HG03108 (cell line): Measurements from ENCODE around the gene DNM2.

Source experiments
- ATAC-seq: cut with Tn5 transposase; IDR thresholded peaks from one replicate; pipeline ENCODE4 v1.9.1; 2021; ENCODE audit warnings: moderate library complexity; ENCODE audit not compliant: unreplicated experiment

DNM2 gene

DNA sequence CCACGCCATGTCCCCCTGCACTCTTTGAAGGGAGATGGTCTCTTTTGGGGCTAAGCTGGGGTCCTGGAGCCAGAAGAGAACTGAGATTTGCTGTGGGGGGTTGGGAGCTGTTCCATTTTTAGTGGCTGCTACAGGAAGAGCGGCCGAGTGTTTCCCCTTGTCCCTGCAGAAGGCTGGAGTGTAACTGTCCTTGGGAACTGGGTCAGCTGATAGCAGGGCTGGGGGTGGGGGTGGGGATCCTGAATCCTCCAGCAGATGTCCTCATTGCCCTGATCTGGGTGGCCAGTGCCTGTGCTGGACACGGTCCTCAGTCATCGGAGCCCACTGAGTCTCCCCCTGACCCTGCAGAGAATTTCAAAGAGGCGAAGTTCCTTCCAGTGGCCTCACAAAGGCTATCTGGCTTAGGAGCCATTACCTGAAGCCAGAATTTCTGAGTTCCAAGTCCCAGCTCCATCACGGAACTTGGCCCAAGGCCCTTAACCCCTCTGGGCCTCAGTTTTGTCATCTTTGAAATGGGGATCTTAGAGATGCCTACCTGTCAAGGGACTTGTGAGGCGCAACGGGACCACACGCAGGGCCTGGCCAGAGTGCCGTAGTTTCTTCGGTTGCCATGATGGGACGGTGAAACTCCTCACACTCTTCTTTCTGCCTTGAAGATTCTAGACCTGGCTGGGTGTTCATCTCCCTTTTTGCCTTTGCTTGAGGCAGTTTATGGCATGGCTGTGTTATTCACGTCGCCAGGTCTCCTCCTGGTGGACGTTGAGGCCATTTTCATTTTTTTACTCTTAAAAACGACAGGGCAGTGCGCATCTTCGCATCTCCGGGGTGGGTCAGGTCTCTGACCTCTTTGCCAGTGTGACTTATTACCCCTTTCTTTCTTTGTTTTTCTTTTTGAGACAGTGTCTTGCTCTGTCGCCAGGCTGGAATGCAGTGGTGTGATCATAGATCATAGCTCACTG, 51.9 kb downstream of the DNM2 start:
- no peak for ATAC-seq

DNA sequence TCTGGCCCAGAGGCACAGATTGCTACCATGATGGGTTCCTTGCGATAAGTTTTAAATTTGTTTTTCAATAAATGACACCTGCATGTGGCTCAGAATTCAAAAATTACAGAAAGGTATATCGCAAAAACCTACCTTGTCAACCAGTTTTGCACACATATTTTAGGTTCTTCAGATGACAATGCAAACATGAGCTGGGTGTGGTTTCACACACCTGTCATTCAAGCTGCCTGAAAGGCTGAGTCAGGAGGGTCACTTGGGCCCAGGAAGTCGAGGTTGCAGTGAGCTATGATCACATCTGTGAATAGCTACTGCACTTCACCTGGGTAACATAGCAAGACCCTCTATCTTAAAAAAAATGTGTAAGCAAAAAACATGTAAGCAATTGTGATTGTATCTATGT, 56.1 kb downstream of the DNM2 start:
- ATAC-seq, result no peak

DNA sequence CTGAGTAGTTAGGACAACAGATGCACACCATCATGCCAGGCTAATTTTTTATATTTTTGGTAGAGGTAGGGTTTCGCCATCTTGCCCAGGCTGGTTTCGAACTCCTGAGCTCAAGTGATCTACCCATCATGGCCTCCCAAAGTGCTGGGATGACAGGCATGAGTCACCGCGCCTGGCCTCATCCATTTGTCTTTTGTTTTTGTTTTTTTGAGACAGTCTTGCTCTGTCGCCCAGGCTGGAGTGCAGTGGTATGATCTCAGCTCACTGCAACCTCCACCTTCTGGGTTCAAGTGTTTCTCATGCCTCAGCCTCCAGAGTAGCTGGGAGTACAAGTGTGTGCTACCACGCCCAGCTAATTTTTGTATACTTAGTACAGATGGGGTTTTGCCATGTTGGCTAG, 57.0 kb downstream of the DNM2 start:
- no peak for ATAC-seq

DNA sequence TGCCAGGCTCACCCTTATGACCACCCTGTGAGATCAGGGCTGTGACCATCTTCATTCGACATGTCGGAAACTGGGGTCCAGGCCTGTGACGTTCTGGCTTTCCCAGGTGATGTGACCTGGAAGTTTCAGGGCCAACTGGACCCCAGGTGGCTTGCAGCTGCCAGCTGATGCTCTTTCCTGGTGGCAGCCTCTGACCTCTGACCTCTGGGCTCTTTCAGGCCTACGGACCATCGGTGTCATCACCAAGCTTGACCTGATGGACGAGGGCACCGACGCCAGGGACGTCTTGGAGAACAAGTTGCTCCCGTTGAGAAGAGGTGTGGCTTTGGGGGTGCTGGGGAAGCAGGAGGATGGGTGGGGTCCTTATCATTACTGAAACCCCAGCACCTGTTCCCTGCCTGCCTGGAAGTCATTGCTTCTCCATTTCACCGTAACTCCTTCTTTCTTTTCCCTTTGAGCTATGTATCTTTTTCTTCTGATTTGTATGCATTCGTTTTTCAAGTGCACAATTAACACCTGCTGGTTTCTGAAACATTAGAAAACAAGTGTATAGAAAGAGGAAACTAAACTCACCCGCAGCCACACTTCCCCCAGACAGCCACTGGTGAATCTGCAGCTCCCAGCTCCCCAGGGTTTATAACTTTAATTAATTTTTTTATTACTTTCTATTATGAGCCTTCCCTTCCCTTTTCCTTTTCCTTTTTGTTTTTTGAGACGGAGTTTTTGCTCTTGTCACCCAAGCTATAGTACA, 59.2 kb downstream of the DNM2 start:
- ATAC-seq, result no peak

DNA sequence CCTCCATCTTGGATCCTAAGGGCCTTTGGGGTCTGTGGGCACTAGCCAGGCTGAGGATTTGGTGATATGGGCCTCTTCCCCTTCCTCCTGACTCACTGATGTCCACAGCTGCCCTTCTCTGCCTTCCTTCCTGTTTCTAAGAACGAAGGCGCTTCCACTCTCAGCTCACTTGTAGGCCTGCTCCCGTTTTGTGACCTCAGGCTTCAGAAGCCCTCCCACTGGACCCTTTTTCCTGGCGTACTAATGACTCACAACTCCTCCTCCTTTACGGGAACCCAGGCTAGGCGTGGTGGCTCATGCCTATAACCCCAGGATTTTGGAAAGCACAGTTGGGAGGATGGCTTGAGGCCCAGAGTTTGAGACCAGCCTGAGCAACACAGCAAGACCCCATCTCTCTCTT, 62.5 kb downstream of the DNM2 start:
- ATAC-seq, result no peak

DNA sequence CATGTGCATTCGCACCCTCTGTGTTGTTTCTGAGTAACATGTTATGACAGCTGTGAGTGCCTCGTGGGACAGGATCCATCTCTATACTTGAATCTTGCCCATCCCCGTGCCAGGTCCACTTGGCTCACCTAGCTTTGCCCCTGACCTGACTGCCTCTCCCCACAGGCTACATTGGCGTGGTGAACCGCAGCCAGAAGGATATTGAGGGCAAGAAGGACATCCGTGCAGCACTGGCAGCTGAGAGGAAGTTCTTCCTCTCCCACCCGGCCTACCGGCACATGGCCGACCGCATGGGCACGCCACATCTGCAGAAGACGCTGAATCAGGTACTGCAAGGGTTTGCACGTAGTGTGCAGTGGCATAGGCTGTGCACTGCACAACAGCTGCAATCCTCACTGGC, 64.9 kb downstream of the DNM2 start:
- no peak for ATAC-seq

DNA sequence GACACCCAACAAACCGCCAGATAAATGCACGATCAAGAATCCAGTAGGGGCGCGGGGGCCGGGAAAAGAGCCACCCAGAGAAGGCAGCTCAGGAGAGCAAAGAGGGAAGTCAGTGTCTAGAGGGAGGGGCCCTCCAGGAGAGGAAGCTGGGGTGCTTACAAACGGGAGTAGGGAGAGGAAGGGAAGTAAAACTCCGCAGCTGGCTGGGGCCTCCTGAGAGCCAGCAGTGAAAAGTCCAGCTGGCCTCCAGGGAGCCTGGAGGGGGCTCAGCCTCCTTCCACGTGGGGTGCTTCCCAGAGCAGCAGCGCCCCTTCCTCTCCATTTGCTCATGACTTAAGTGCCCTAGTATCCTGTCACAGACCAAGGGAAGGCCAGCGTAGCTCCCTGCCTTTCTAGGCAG, 66.4 kb downstream of the DNM2 start:
- ATAC-seq, result no peak

DNA sequence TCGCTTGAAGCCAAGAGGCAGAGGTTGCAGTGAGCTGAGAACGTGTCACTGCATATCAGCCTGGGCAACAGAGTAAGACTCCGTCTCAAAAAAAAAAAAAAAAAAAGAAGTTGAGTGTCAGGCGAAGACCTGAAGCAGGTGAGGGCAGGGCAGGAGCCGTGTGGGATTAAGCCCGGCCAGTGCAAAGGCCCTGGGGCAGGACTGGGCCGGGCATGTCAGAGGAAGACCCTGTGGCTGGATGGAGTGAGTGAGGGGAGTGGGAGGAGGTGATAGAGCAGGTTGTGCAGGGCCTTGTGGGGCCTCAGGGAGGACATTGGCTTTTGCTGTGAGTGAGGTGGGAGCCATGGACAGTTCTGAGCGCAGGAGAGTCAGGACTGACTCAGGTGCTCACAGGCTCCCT, 70.3 kb downstream of the DNM2 start:
- ATAC-seq, result no peak

DNA sequence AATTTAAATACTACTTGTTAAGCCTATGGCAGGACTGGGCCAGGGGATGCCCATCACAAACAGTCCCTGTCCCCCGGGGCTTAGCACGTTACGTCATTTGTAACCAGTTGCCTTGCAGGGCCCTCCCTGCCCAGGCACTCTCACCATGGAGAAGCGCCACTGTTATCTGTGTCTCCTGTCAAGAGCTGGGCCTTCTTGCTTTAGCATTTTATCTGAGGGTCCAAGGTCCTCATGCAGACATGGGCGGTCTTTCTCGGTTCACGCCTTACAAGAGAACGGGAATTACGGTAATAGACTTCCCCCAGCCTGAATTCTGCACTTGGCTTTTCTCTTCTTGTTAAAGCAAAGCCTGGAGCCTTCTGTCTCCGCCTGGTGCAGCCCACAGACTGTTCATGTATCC, 72.0 kb downstream of the DNM2 start:
- ATAC-seq, result no peak

DNA sequence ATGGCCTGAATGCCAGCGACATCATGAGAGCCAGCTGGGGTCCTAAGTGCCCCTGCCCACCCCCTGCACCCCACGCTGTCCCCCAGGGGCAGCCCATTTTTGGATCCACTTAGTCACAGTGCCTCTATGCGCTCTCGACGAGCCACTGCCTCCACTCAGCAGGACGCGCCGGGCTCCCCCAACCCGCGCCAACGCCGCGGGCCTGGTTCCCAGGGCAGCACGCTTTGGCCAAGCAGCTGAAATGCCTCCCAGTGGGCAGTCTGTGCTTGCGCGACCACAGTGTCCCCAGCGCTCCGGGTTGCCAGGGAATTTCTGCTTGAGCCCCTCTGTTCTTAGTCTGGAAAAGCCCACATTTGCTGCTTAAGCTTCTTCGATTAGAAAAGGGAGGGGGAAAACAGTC, 78.8 kb downstream of the DNM2 start:
- no peak for ATAC-seq

DNA sequence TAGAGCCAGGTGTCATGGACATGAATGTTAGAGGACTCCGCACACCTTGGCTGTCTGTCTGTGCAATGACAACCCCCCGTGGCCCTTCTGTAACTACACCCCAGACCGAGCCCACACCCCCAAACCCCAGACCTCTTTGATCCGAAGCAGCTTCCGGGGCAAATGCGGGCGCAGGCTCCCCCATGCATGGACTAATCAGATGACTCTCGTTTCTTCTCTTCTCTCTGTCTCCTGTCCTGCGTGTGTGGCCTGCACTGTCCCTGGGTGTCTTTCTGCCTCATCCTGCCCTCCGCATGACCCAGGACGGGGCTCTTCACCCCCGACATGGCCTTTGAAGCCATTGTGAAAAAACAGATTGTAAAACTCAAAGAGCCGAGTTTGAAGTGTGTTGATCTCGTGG, 79.2 kb downstream of the DNM2 start:
- no peak for ATAC-seq

DNA sequence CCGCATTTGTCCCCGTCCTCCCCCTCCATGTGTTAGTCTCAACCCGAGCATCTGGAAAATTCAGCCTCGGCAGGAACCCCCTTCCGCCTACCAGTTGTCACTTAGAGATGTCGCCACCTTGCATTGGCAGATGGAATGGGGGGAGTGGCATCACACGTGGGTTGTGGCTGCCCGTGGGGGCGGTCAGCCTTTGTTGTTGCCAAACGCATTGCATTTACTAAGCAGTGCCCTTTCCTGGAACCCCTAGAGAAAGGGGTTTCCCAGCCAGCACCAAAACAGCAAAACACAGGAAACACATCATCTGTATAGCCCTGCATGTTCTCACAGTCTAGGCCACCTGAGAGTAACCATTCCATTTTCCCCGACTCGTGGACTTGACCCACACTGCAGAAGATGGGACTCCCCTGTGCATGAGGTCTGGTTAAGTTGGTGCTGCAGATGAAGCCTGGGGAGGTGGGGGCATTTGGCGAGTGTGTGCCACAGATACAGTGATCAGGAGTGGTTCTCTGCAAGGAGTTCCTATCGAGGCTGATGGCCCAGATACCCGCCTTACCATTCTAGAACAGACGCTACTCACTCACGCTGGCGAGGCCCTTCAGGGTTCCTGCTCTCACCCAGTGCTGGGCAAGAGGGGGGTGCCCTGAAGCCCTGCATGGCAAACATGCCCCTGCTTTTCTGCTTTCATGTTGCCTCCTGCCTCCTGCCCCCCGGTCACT, 79.8 kb downstream of the DNM2 start:
- no peak for ATAC-seq

DNA sequence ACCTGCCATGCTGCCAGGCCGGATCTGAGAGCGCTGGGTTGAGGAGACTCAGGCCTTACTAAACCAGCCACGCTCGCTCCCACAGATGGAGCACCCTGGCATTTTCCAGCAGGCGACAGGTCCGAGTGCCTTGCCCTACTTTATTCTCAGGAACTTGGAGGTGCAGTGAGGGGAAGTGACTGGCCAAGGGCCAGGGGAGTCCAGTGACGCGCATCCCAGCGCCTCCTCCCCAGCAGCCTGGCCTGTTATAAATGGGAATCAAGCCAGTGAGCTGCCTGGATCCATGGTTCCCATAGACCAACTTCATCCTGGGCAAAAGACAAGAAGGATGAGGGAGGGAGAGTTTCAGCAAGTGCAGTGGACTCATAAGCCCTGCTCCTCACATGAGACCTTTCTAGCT, 82.6 kb downstream of the DNM2 start:
- ATAC-seq, result no peak

DNA sequence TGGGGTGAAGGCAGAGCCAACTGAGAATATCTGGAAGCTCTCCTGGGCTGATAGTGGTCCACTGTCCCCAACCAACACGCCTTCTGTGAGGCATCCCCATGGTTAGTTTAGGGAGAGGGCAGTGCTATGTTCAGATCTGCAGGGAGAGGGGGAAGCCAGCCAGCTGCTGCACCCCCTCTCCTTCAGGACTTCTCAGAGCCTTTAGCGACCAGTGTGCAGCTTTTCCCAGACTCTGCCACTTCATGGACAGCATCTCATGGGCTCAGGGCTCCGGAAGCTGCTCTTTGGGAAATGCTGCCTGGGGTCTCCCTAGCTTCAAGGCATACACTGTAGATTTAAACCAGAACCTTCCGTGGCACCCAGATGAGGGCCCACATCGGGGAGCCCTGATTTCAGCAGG, 84.6 kb downstream of the DNM2 start:
- ATAC-seq, result no peak

DNA sequence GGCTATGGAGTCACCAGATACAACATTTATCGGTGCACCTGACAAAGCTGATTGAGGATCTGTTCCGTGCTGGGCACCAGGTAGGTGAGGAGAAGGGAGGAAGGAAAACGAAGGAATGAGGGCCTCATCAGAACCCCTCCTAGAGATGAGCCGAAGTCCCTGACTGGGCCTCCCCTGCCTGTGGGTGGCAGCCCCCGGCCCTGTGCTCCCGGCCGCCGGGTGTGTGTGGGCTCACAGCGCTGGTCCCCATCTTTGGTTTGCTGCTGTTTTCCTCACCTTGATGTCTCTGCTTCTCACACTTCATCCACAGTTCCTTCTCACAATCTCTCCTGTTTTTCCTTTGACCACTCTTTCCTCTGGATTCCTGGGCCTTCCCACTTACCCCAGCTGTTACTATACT, 85.4 kb downstream of the DNM2 start:
- ATAC-seq, result no peak

DNA sequence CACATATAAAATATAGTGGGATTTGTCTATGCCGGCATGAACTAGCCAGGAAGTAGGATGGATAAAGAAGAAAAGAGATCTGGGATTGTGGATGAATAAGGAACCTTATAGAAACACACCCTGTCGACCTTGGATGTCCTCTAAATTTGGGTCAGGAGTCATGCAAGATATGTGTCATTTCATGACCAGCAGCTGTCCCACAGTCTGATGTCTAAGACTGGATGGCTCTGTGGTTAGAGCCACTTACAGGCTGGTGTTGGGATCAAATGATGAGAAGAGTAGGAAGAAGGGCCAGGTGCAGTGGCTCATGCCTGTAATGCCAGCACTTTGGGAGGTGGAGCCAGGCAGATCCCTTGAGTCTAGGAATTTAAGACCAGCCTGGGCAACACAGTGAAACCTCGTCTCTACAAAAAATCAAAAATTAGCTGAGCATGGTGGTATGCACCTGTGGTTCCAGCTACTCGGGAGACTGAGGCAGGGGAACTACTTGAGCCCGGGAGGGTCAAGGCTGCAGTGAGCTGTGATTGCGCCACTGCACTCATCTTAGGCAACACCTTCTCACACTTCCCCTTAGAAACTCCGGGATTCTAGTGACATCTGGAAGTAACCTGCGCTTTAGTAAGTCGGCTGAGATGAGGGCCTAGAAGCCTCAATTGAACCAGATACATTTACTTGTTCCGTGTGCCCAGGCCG, 87.3 kb downstream of the DNM2 start:
- no peak for ATAC-seq

DNA sequence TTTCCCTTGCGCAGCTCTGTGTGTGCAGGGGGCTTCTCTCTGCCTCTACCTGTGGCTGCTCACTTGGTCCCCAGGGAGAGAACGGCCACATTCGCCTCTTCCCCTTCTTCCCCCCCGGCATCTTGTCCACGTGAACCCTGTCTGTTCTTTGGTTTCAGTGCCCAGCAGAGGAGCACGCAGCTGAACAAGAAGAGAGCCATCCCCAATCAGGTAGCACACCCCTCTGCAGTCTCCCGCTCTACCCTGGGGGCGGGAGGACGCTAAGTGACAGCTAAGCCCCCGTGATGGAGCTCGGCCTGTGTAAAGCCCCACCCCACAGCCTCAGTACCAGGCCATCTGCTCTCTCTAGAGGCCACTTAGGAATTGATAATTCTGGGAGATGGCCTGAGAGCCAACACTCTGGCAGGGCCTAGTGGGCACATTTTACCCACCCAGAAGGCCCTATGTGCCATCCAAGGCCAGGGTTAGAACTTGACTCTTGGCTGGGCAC, 87.9 kb downstream of the DNM2 start:
- no peak for ATAC-seq

DNA sequence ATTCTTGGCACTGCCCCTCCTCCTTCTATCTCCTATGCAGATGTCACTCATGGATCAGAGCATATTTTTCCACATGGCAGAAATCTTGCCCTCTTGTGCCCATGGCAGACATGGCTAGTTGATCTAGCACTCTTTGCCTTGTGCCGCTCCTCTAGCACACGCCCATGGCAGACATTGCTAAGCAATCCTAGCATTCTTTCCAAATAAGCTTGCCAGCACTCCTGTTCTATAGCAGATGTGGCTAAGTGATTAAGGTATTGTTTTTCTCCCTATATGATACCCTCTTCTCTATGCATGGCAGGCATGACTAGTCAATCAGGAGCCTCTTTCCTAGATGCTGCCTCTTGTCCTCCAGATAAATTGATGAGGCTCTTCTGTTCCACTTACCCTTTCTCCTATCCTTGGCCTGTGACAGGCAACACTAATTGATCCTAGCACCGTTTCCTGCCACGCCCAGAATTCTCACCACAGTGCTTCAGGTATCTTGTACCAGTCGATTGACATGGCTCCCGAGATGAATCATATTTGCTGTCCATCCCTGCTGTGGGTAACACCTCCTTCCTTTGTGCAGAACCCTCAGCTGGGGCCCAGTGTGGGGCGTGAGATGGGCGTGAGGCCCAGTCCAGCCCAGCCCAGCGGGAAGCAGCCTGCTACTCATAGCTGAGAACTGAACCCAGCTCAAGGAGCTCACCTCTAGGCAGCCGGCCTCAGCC, 91.2 kb downstream of the DNM2 start:
- ATAC-seq, result no peak

DNA sequence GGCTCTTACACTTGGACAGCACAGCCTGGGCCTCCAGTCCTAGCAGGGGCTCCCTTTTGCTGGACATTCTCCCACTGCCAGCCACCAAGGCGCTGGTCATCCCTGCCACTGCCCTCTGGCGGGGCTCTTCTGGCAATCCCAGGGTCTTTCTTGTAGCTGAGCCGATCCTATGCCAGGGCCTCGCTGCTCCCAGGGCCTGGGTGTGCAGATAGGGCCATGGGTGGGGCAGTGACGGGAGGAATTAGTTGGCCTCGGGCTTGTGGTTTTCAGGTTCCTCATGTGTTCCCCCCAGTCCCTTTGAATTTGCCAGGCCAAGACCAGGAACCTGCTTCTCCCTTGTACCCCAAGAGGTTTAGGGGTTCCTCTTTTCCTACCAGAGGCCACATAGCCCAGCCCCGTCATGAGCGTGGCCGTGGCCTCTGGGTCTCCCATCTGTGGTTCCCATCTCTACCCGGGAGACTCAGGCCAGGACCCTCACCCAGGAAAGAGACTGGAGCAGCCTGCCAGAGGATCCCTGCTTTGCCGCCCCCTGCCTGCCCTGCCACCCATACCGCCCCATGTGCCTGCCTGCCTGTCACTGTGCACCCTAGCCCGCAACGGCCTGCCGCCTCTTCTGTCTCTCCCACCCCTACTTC, 91.9 kb downstream of the DNM2 start:
- ATAC-seq, result no peak
